ENCODE data around the gene PPP1CB.

Gene PPP1CB

DNA sequence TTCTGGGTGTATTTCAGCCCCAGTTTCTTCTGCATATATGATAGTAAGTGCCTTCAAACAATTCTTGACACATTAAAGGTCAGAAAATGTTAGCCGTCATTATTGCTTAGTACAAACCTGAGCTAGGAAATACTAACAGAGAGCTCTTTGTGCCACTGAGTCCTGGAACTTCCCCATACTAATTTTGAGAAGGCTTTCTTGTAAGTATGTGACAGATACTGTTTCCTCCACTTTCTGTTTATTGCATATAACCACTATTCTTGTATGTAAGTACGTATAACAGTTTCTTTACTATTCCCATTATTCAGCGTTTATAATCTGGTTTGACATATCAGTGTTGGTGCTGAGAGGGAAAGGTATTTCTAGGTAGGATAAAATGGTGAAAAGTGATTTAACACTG, 9.8 kb downstream of the PPP1CB start:
- Histone ChIP-seq H3K27ac (ENCODE audit: low read depth, low read length) (no peak overlapping the region), H3K9ac (ENCODE audit: low read length) (no peak overlapping the region), H3K9me3 (ENCODE audit: low read length) (no peaks in the 10 kb centered on the region), H3K27me3 (ENCODE audit: control insufficient read depth in 1 of 2, insufficient read depth in 2 of 2, low read length in 2 of 2) (no peaks in the 10 kb centered on the region), H3K4me3 (ENCODE audit: low read depth in 1 of 2, low read length in 2 of 2) (no peak overlapping the region), H3K4me1 (ENCODE audit: insufficient read depth, low read length) (peaks cover 43% of the 10 kb centered on the region), H3K36me3 (ENCODE audit: insufficient read depth, low read length) (no peaks in the 10 kb centered on the region)

DNA sequence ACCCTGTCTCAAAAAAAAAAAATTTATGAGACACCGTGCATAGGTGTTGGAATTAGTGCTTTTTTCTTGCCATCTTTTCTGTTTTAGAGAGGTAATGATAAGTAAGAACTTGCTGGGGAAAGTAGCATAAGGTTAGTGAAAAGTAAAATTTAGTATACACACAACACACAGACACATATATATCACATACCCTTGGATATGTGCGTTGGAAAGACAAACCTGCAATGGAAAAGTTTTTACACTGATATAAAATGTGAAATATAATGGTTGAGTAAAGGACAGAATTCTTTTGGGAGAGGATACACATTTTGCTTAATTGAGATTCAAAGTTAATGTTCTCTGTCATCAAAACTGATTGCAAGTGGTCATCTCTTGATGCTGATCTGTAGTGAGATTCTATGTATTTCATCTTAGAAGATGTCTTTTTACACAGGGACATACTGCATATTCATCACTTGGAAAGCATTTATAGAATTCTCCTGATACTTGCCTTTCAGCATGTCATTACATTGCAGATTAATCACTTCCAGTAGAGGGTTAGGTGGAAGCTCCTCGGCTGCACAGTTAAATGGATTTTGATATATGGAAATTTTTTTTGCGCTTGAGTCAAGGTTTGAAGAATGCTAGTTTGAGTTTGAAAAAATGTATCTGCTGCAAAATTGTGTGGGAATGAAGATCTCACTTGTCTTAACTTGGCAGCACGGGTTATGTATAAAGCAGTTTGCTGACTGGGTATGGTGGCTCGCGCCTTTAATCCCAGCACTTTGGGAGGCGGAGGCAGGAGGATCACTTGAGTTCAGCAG, 13.5 kb downstream of the PPP1CB start:
- Histone ChIP-seq H3K9me3 (ENCODE audit: low read length) (no peaks in the 10 kb centered on the region), H3K4me1 (ENCODE audit: insufficient read depth, low read length) (peaks cover 26% of the 10 kb centered on the region), H3K9ac (ENCODE audit: low read length) (no peak overlapping the region), H3K27ac (ENCODE audit: low read depth, low read length) (no peak overlapping the region), H3K36me3 (ENCODE audit: insufficient read depth, low read length) (no peaks in the 10 kb centered on the region), H3K27me3 (ENCODE audit: control insufficient read depth in 1 of 2, insufficient read depth in 2 of 2, low read length in 2 of 2) (no peaks in the 10 kb centered on the region), H3K4me3 (ENCODE audit: low read depth in 1 of 2, low read length in 2 of 2) (no peak overlapping the region)

DNA sequence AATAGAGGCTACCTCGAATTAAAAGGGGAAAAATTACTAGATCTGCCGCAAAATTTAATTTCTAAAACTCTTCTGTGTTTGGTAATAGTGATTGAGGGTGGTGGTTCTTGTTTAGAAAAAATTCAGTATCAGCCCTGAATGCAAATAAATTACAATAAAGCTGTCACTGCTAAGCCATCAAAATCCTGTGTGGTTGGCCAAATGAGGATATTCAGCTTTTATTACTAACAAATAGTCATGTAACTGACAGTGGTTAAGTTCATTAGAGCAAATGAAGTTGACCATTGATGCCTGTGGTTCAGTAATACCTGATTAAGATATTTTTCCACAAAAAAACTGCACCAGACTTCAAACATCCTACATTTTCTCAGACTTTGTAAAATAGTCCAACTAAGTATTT, 14.4 kb downstream of the PPP1CB start:
- no peak overlapping the region for H3K4me3 ChIP-seq (ENCODE audit: low read depth in 1 of 2, low read length in 2 of 2)
- H3K4me1 ChIP-seq (ENCODE audit: insufficient read depth, low read length), result peaks cover 26% of the 10 kb centered on the region
- no peaks in the 10 kb centered on the region for H3K9me3 ChIP-seq (ENCODE audit: low read length)
- no peaks in the 10 kb centered on the region for H3K27me3 ChIP-seq (ENCODE audit: control insufficient read depth in 1 of 2, insufficient read depth in 2 of 2, low read length in 2 of 2)
- no peaks in the 10 kb centered on the region for H3K36me3 ChIP-seq (ENCODE audit: insufficient read depth, low read length)
- no peak overlapping the region for H3K27ac ChIP-seq (ENCODE audit: low read depth, low read length)
- H3K9ac ChIP-seq (ENCODE audit: low read length), result no peak overlapping the region

DNA sequence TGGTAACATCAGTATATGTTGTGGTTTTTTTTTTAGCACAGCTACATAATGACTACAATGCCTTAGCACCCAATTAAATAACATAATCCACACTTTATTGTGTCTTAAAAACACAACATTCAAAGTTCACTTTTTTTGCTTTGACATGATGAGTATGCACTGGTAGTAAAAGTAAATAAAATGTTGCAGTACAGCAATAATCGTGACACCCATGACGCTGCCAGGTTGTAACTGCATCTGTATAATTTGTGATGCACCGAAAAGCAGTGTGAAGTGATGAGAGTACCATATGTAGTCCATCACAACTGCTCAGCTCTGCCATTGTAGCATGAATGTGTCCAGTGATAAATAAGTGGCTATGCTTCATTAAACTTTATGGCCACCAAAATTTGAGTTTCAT, 15.7 kb downstream of the PPP1CB start:
- Histone ChIP-seq H3K27ac (ENCODE audit: low read depth, low read length) (no peak overlapping the region), H3K27me3 (ENCODE audit: control insufficient read depth in 1 of 2, insufficient read depth in 2 of 2, low read length in 2 of 2) (no peaks in the 10 kb centered on the region), H3K36me3 (ENCODE audit: insufficient read depth, low read length) (no peaks in the 10 kb centered on the region), H3K4me1 (ENCODE audit: insufficient read depth, low read length) (peaks cover 19% of the 10 kb centered on the region), H3K4me3 (ENCODE audit: low read depth in 1 of 2, low read length in 2 of 2) (no peak overlapping the region), H3K9me3 (ENCODE audit: low read length) (no peaks in the 10 kb centered on the region), H3K9ac (ENCODE audit: low read length) (no peak overlapping the region)

GRCh38 chr2:28768422-28768821, 16.8 kb downstream of the PPP1CB start:
- Histone ChIP-seq H3K4me3 (ENCODE audit: low read depth in 1 of 2, low read length in 2 of 2) (no peak overlapping the region), H3K9ac (ENCODE audit: low read length) (no peak overlapping the region), H3K36me3 (ENCODE audit: insufficient read depth, low read length) (no peaks in the 10 kb centered on the region), H3K27ac (ENCODE audit: low read depth, low read length) (no peak overlapping the region), H3K27me3 (ENCODE audit: control insufficient read depth in 1 of 2, insufficient read depth in 2 of 2, low read length in 2 of 2) (no peaks in the 10 kb centered on the region), H3K4me1 (ENCODE audit: insufficient read depth, low read length) (peaks cover 14% of the 10 kb centered on the region), H3K9me3 (ENCODE audit: low read length) (no peaks in the 10 kb centered on the region)

DNA sequence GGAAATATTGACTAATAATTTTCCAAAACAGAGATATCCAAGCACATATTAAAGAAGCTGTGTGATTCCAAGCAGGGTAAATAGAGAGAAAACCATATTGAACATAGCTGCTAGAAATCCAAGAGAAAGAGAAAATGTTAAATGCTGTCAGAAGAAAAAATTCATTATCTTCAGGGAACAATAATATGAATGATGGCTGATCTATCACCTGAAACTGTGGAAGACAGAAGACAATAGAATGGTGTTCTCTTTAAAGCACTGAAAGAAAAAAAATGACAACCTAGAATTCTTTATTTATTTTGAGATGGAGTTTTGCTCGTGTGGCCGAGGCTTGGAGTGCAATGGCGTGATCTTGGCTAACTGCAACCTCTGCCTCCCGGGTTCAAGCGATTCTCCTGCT, 17.3 kb downstream of the PPP1CB start:
- Histone ChIP-seq H3K9ac (ENCODE audit: low read length) (no peak overlapping the region), H3K36me3 (ENCODE audit: insufficient read depth, low read length) (no peaks in the 10 kb centered on the region), H3K9me3 (ENCODE audit: low read length) (no peaks in the 10 kb centered on the region), H3K27ac (ENCODE audit: low read depth, low read length) (no peak overlapping the region), H3K4me3 (ENCODE audit: low read depth in 1 of 2, low read length in 2 of 2) (no peak overlapping the region), H3K4me1 (ENCODE audit: insufficient read depth, low read length) (peaks cover 14% of the 10 kb centered on the region), H3K27me3 (ENCODE audit: control insufficient read depth in 1 of 2, insufficient read depth in 2 of 2, low read length in 2 of 2) (no peaks in the 10 kb centered on the region)

DNA sequence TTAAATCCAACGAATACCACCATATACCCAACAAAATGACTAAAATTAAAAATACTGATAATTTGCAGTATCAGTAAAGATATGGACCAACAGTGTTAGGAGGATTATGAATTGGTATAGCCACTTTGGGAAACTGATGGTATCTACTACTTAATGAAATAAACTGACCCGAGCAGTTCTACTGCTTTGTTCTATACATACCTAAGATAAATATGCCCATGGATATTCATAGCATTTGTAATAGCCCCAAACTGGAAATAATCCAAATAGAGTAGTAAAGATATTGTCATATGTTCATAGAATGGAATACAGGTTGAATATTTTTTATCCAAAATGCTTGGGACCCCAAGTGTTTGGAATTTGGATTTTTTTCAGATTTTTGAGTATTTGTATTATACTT, 20.7 kb downstream of the PPP1CB start:
- H3K9me3 ChIP-seq (ENCODE audit: low read length), result no peaks in the 10 kb centered on the region
- no peak overlapping the region for H3K4me3 ChIP-seq (ENCODE audit: low read depth in 1 of 2, low read length in 2 of 2)
- peaks cover 9% of the 10 kb centered on the region for H3K4me1 ChIP-seq (ENCODE audit: insufficient read depth, low read length)
- no peaks in the 10 kb centered on the region for H3K27me3 ChIP-seq (ENCODE audit: control insufficient read depth in 1 of 2, insufficient read depth in 2 of 2, low read length in 2 of 2)
- no peaks in the 10 kb centered on the region for H3K36me3 ChIP-seq (ENCODE audit: insufficient read depth, low read length)
- H3K27ac ChIP-seq (ENCODE audit: low read depth, low read length), result no peak overlapping the region
- no peak overlapping the region for H3K9ac ChIP-seq (ENCODE audit: low read length)

DNA sequence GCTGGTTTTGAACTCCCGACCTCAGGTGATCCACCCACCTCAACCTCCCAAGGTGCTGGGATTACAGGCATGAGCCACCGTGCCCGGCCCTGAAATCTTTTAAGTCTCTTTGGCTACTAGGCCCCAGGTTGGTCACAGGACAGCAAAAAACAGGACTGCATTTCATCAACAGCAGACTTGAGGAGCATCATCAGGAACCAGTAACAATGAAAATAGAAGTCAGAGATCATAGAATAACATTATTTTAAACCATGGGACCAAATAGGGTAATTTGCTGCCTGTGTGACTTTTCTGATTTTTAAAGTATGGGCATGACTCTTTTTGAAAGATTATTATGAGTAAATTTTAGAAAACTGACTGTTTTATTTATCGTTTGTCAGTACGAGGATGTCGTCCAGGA, 24.8 kb downstream of the PPP1CB start:
- Histone ChIP-seq H3K27ac (ENCODE audit: low read depth, low read length) (no peak overlapping the region), H3K9ac (ENCODE audit: low read length) (no peak overlapping the region), H3K9me3 (ENCODE audit: low read length) (no peaks in the 10 kb centered on the region), H3K4me1 (ENCODE audit: insufficient read depth, low read length) (peaks cover 10% of the 10 kb centered on the region), H3K36me3 (ENCODE audit: insufficient read depth, low read length) (peaks cover 4% of the 10 kb centered on the region), H3K4me3 (ENCODE audit: low read depth in 1 of 2, low read length in 2 of 2) (no peak overlapping the region), H3K27me3 (ENCODE audit: control insufficient read depth in 1 of 2, insufficient read depth in 2 of 2, low read length in 2 of 2) (no peaks in the 10 kb centered on the region)

GRCh38 chr2:28778392-28778791, 26.8 kb downstream of the PPP1CB start:
- Histone ChIP-seq H3K9me3 (ENCODE audit: low read length) (no peaks in the 10 kb centered on the region), H3K36me3 (ENCODE audit: insufficient read depth, low read length) (peaks cover 19% of the 10 kb centered on the region), H3K9ac (ENCODE audit: low read length) (no peak overlapping the region), H3K4me3 (ENCODE audit: low read depth in 1 of 2, low read length in 2 of 2) (no peak overlapping the region), H3K27me3 (ENCODE audit: control insufficient read depth in 1 of 2, insufficient read depth in 2 of 2, low read length in 2 of 2) (no peaks in the 10 kb centered on the region), H3K27ac (ENCODE audit: low read depth, low read length) (no peak overlapping the region), H3K4me1 (ENCODE audit: insufficient read depth, low read length) (peaks cover 6% of the 10 kb centered on the region)

- no peak overlapping the region for H3K4me3 ChIP-seq (ENCODE audit: low read depth in 1 of 2, low read length in 2 of 2)
- H3K9me3 ChIP-seq (ENCODE audit: low read length), result no peaks in the 10 kb centered on the region
- H3K9ac ChIP-seq (ENCODE audit: low read length), result no peak overlapping the region
- H3K4me1 ChIP-seq (ENCODE audit: insufficient read depth, low read length), result peaks cover 5% of the 10 kb centered on the region
- peaks cover 23% of the 10 kb centered on the region for H3K36me3 ChIP-seq (ENCODE audit: insufficient read depth, low read length)
- H3K27ac ChIP-seq (ENCODE audit: low read depth, low read length), result no peak overlapping the region
- H3K27me3 ChIP-seq (ENCODE audit: control insufficient read depth in 1 of 2, insufficient read depth in 2 of 2, low read length in 2 of 2), result no peaks in the 10 kb centered on the region
These were observed 27.4 kb downstream of the PPP1CB start for GRCh38 chr2:28779001-28779400.

GRCh38 chr2:28780496-28780895, 28.9 kb downstream of the PPP1CB start:
- H3K27me3 ChIP-seq (ENCODE audit: control insufficient read depth in 1 of 2, insufficient read depth in 2 of 2, low read length in 2 of 2), result no peaks in the 10 kb centered on the region
- H3K4me1 ChIP-seq (ENCODE audit: insufficient read depth, low read length), result peaks cover 5% of the 10 kb centered on the region
- H3K27ac ChIP-seq (ENCODE audit: low read depth, low read length), result no peak overlapping the region
- peaks cover 31% of the 10 kb centered on the region for H3K36me3 ChIP-seq (ENCODE audit: insufficient read depth, low read length)
- no peak overlapping the region for H3K4me3 ChIP-seq (ENCODE audit: low read depth in 1 of 2, low read length in 2 of 2)
- no peak overlapping the region for H3K9ac ChIP-seq (ENCODE audit: low read length)
- H3K9me3 ChIP-seq (ENCODE audit: low read length), result no peaks in the 10 kb centered on the region

- Histone ChIP-seq H3K9me3 (ENCODE audit: low read length) (no peaks in the 10 kb centered on the region), H3K4me3 (ENCODE audit: low read depth in 1 of 2, low read length in 2 of 2) (no peak overlapping the region), H3K36me3 (ENCODE audit: insufficient read depth, low read length) (peaks cover 36% of the 10 kb centered on the region), H3K27ac (ENCODE audit: low read depth, low read length) (no peak overlapping the region), H3K4me1 (ENCODE audit: insufficient read depth, low read length) (peaks cover 5% of the 10 kb centered on the region), H3K9ac (ENCODE audit: low read length) (no peak overlapping the region), H3K27me3 (ENCODE audit: control insufficient read depth in 1 of 2, insufficient read depth in 2 of 2, low read length in 2 of 2) (no peaks in the 10 kb centered on the region)
These were observed 30.8 kb downstream of the PPP1CB start for GRCh38 chr2:28782423-28782822.
